Measurements from ENCODE around the gene AOAH. TPM values are rescaled to one million over a fixed set of nuclear protein-coding genes. Genes with fewer than 3 reads are reported as not detected.

Gene AOAH
- total and polyA plus RNA-seq, 2 donors (not counting 3 experiments of a cell fraction or from before 2014, with no cell fraction given) = not detected

DNA sequence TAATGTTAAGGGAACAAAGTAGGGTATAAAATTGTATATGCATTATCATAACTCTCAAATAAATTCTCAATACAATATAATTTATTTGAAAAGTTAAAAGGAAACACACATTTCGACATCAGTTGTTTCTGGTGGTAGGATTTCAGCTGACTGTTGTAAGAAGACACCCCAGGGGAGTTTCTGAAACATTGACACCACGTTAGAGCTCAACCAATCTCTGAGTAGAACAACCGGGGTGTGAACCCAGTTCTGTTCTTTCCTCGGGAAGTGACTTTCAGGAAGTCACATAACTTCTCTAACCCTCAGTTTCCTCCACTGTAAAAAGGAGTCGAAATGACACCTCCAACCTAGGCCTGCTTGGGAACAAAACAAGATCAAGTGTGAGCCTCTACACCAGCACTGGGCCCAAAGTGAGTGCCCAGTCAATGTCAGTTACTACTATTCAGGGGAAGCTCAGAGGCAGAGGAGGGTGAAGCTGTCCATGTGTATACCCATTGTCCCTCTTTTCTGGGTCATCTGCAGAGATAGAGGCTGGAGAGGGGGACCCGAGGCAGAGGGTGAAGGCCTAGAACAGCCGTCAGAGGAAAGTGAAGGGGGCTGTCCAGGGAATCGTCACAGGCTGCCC lies 67.1 kb downstream of the AOAH start:
- no peaks in the 10 kb centered on the region for H3K36me3 ChIP-seq (ENCODE audit: control insufficient read depth in 2 of 2, extremely low read depth in 1 of 2, insufficient read depth in 2 of 2, low read length in 2 of 2)
- DNase-seq (ENCODE audit: low read depth, low spot score) (no peak), FAIRE-seq (no peak)
- no peaks in the 10 kb centered on the region for H3K79me2 ChIP-seq (ENCODE audit: control insufficient read depth, insufficient read depth, low read length)
- no peak overlapping the region for H2AFZ ChIP-seq (ENCODE audit: low read depth, low read length)
- dilution Hi-C loops (cut with MboI; ENCODE audit: extremely low pct_ligation_motif_present, low sequenced_read_pairs) (no loop called here), intact Hi-C loops (cut with micrococcal nuclease) (no loop called here)
- no peak overlapping the region for H3K27ac ChIP-seq (ENCODE audit: insufficient read depth, low read depth, low read length)
- ChIA-PET POLR2A (no interaction called here), CTCF (interaction anchor here (3.4 kb wide), 1 partner anchor 13 kb away, joined by 21 read pairs; no protein-coding TSS in a partner anchor)
- H3K9me3 ChIP-seq (replicated peaks; ENCODE audit: control insufficient read depth, insufficient read depth, low read length) = no peaks in the 10 kb centered on the region
- H3K9me1 ChIP-seq (replicated peaks; ENCODE audit: control insufficient read depth, extremely low read depth, insufficient read depth, low read length) = no peaks in the 10 kb centered on the region
- no peak overlapping the region for H3K9ac ChIP-seq (replicated peaks; ENCODE audit: extremely low read depth, insufficient read depth, low read length)
- TF ChIP-seq POLR2A (IDR thresholded peaks at IDR 0.05; ENCODE audit: low read depth, low read length) = no peak
- TF ChIP-seq MYC (IDR thresholded peaks at IDR 0.05; ENCODE audit: low read depth, low read length) = no peak
- TF ChIP-seq, protein P1, sequence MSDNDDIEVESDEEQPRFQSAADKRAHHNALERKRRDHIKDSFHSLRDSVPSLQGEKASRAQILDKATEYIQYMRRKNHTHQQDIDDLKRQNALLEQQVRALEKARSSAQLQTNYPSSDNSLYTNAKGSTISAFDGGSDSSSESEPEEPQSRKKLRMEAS (IDR thresholded peaks at IDR 0.05; ENCODE audit: insufficient read depth, insufficient read length) = no peak
- TF ChIP-seq, protein P2, sequence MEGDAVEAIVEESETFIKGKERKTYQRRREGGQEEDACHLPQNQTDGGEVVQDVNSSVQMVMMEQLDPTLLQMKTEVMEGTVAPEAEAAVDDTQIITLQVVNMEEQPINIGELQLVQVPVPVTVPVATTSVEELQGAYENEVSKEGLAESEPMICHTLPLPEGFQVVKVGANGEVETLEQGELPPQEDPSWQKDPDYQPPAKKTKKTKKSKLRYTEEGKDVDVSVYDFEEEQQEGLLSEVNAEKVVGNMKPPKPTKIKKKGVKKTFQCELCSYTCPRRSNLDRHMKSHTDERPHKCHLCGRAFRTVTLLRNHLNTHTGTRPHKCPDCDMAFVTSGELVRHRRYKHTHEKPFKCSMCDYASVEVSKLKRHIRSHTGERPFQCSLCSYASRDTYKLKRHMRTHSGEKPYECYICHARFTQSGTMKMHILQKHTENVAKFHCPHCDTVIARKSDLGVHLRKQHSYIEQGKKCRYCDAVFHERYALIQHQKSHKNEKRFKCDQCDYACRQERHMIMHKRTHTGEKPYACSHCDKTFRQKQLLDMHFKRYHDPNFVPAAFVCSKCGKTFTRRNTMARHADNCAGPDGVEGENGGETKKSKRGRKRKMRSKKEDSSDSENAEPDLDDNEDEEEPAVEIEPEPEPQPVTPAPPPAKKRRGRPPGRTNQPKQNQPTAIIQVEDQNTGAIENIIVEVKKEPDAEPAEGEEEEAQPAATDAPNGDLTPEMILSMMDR (IDR thresholded peaks at IDR 0.05; ENCODE audit: extremely low read depth in 1 of 2, insufficient read depth in 1 of 2, low read depth in 1 of 2, low read length in 2 of 2) = no peak
- TF ChIP-seq POLR2AphosphoS5 (IDR thresholded peaks at IDR 0.05; ENCODE audit: insufficient read depth, low read depth, low read length) = no peak
- TF ChIP-seq EZH2 (IDR thresholded peaks at IDR 0.05; ENCODE audit: borderline replicate concordance, low read depth, low read length, severe bottlenecking) = no peak
- H3K4me1 ChIP-seq (ENCODE audit: control insufficient read depth, extremely low read depth, insufficient read depth, low read length) = no peaks in the 10 kb centered on the region
- no peak overlapping the region for H3K4me2 ChIP-seq (ENCODE audit: insufficient read depth, low read length)
- H3K27me3 ChIP-seq (ENCODE audit: control insufficient read depth in 2 of 2, insufficient read depth in 2 of 2, low read length in 2 of 2) = peaks cover 0 to 3% of the 10 kb centered on the region in 2 experiments
- no peak overlapping the region for H3K4me3 ChIP-seq (replicated peaks in 1 of 3; ENCODE audit: insufficient read depth in 1 of 3, low read depth in 1 of 3, low read length in 3 of 3)
- no TSS peak for BruUV-seq (replicated peaks)
- no peaks in the 10 kb centered on the region for H4K20me1 ChIP-seq (replicated peaks; ENCODE audit: control insufficient read depth, extremely low read depth, insufficient read depth, low read length)

All from endothelial cell of umbilical vein (primary cell).